ENCODE data around the gene FAM168A.

DNA sequence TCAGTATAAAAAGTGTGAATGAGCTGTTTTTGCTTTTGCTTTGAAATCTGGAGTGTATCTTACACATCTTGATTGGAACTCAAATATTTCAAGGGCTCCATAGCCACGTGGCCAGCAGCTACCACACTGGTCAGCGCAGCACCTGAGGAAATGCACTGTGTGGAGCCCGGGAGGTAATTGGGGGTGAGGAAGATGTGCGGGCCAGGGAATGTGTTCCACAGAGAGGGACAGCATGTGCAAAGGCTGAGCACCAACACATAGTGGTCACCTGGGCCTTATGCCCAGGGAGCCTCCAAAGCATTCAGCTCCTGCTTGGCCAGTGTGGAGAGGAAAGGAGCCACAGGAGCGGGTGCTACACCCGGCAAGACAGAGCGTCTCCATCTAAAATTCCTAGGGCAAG, 200.9 kb downstream of the FAM168A start:
- TF ChIP-seq EP300 (IDR thresholded peaks at IDR 0.05): no peak
- TF ChIP-seq, protein P1, sequence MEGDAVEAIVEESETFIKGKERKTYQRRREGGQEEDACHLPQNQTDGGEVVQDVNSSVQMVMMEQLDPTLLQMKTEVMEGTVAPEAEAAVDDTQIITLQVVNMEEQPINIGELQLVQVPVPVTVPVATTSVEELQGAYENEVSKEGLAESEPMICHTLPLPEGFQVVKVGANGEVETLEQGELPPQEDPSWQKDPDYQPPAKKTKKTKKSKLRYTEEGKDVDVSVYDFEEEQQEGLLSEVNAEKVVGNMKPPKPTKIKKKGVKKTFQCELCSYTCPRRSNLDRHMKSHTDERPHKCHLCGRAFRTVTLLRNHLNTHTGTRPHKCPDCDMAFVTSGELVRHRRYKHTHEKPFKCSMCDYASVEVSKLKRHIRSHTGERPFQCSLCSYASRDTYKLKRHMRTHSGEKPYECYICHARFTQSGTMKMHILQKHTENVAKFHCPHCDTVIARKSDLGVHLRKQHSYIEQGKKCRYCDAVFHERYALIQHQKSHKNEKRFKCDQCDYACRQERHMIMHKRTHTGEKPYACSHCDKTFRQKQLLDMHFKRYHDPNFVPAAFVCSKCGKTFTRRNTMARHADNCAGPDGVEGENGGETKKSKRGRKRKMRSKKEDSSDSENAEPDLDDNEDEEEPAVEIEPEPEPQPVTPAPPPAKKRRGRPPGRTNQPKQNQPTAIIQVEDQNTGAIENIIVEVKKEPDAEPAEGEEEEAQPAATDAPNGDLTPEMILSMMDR (IDR thresholded peaks at IDR 0.05): no peak

All from ovary (tissue), 3 donors.